Measurements from ENCODE around the gene LTBP1.
A peak's percentile ranks its signal among the peaks of the same experiment; 100 is the strongest.

DNA sequence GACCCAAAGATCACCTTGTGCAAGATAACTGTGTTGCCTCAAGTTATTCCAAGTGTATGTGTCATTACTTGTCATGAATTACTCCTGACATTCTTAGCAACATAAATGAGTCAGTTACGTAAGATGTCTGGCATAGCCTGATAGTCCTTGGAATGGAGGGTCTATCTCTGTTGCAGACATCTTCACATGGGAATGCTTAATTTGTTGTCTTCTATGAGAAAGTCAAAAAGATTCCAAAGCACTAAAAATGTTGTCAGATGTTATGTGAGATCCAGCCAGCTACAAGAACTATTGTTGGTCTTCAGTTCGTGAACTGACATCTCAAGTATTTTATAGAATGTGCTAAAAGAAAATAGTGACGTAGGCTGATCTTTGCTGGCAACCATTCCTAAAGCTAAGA is 351.5 kb downstream of the LTBP1 start:
- TF ChIP-seq, protein P1, sequence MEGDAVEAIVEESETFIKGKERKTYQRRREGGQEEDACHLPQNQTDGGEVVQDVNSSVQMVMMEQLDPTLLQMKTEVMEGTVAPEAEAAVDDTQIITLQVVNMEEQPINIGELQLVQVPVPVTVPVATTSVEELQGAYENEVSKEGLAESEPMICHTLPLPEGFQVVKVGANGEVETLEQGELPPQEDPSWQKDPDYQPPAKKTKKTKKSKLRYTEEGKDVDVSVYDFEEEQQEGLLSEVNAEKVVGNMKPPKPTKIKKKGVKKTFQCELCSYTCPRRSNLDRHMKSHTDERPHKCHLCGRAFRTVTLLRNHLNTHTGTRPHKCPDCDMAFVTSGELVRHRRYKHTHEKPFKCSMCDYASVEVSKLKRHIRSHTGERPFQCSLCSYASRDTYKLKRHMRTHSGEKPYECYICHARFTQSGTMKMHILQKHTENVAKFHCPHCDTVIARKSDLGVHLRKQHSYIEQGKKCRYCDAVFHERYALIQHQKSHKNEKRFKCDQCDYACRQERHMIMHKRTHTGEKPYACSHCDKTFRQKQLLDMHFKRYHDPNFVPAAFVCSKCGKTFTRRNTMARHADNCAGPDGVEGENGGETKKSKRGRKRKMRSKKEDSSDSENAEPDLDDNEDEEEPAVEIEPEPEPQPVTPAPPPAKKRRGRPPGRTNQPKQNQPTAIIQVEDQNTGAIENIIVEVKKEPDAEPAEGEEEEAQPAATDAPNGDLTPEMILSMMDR (IDR thresholded peaks at IDR 0.05), result no peak
- no peak for TF ChIP-seq POLR2A (IDR thresholded peaks at IDR 0.05)
- peak in 2 of 3 donors; percentile 81 to 91 for TF ChIP-seq POLR2AphosphoS5 (IDR thresholded peaks at IDR 0.05)
- TF ChIP-seq EP300 (IDR thresholded peaks at IDR 0.05), result no peak

Data from suprapubic skin (tissue), 4 donors.